H1 (cell line): ENCODE results near the gene DENND6B.

Experiments
- EGR1 ChIP-seq: IDR thresholded peaks from 2 replicates; pipeline ENCODE4 v1.6.1; 2011; ENCODE audit warnings: low read depth, low read length, borderline replicate concordance
- POLR2AphosphoS5 ChIP-seq: IDR thresholded peaks from 2 replicates; pipeline ENCODE4 v1.6.1; 2011; ENCODE audit warnings: low read depth, low read length
- RNF2 ChIP-seq: fragments of 200-900, 300-1000 bp; sonication (generic); IDR thresholded peaks from 2 replicates; pipeline ENCODE4 v1.7.1; 2016; ENCODE audit warnings: borderline replicate concordance, low read depth, mild to moderate bottlenecking, antibody characterized with exemption, low read length; ENCODE audit not compliant: poor library complexity, severe bottlenecking; ENCODE audit errors: missing control alignments
- TAF1 ChIP-seq: IDR thresholded peaks from 2 replicates; pipeline ENCODE4 v1.6.1; 2011; ENCODE audit warnings: mild to moderate bottlenecking, low read depth, low read length
- YY1 ChIP-seq: IDR thresholded peaks from 2 replicates; pipeline ENCODE4 v1.6.1; 2011; ENCODE audit warnings: low read depth, mild to moderate bottlenecking, low read length
- ZNF274 ChIP-seq: IDR thresholded peaks from 2 replicates; pipeline ENCODE4 v1.7.0; 2012; ENCODE audit warnings: low read length, borderline replicate concordance; ENCODE audit errors: extremely low read depth
- TF ChIP-seq, protein P1 (sequence below), 3 experiments: IDR thresholded peaks; 1 replicate in 2 of 3; 2 replicates in 1 of 3; pipeline versions ENCODE4 v1.5.1 to v1.6.1; 2011; ENCODE audit warnings: low read length in 3 of 3, mild to moderate bottlenecking in 3 of 3, inconsistent platforms in 2 of 3, low read depth in 1 of 3, moderate library complexity in 1 of 3; ENCODE audit not compliant: insufficient read depth in 1 of 3; ENCODE audit errors: control extremely low read depth in 1 of 3
- TF ChIP-seq, protein P2 (sequence below): IDR thresholded peaks from 2 replicates; pipeline ENCODE4 v1.6.1; 2012; ENCODE audit warnings: inconsistent platforms
- TF ChIP-seq, protein P3 (sequence below): IDR thresholded peaks from 2 replicates; pipeline ENCODE4 v1.6.1; 2011; ENCODE audit warnings: low read length, improper control_type of control experiment
- TF ChIP-seq, protein P4 (sequence below): IDR thresholded peaks from 2 replicates; pipeline ENCODE4 v1.6.1; 2011; ENCODE audit warnings: low read depth, mild to moderate bottlenecking, low read length; ENCODE audit not compliant: insufficient read depth

DNA sequence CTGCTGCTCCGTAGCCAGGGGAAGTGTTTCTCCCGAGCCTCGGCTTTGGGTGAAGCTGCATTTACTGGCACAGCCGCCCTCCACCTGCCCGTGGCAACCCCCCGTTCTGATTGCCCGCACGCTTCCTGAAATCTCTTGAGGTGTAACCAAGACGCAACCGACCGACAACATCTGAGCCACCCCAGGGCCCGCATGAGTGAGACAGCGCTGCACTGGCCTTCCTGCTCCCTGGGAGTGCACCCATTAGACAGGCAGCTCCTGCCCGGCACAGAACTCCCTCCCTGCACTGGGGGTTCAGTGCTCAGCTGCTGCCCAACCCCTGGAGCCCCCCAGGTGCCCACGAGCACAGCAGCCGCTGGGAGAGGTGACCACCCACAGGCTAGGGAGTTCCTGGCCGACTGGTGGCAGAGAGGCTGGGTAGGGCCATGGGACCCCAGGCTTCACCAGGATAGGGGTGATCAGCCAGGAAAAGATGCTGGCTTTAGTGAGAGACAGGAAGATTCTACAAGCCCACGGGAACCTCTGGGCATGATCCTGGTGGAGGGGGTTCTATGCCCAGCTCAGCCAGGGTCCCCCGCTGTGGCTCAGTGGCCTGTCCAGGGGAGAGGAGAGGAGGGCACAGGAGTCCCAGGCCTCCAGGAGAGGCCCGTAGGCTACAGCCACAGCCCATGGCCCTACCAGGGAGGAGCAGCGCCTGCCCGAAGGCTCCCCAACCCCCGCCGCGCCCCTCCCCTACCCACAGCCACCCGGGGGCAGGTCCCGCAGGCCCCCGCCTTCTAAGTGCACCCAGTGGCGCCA is 34.0 kb downstream of the DENND6B start:
- no peak for TF ChIP-seq YY1
- TF ChIP-seq, protein P1, sequence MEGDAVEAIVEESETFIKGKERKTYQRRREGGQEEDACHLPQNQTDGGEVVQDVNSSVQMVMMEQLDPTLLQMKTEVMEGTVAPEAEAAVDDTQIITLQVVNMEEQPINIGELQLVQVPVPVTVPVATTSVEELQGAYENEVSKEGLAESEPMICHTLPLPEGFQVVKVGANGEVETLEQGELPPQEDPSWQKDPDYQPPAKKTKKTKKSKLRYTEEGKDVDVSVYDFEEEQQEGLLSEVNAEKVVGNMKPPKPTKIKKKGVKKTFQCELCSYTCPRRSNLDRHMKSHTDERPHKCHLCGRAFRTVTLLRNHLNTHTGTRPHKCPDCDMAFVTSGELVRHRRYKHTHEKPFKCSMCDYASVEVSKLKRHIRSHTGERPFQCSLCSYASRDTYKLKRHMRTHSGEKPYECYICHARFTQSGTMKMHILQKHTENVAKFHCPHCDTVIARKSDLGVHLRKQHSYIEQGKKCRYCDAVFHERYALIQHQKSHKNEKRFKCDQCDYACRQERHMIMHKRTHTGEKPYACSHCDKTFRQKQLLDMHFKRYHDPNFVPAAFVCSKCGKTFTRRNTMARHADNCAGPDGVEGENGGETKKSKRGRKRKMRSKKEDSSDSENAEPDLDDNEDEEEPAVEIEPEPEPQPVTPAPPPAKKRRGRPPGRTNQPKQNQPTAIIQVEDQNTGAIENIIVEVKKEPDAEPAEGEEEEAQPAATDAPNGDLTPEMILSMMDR (IDR thresholded peaks at IDR 0.05; ENCODE audit: control extremely low read depth in 1 of 3, insufficient read depth in 1 of 3, low read depth in 1 of 3, low read length in 3 of 3) = no peak
- TF ChIP-seq, protein P2, sequence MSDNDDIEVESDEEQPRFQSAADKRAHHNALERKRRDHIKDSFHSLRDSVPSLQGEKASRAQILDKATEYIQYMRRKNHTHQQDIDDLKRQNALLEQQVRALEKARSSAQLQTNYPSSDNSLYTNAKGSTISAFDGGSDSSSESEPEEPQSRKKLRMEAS = no peak
- TF ChIP-seq, protein P3, sequence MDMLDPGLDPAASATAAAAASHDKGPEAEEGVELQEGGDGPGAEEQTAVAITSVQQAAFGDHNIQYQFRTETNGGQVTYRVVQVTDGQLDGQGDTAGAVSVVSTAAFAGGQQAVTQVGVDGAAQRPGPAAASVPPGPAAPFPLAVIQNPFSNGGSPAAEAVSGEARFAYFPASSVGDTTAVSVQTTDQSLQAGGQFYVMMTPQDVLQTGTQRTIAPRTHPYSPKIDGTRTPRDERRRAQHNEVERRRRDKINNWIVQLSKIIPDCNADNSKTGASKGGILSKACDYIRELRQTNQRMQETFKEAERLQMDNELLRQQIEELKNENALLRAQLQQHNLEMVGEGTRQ = no peak
- TF ChIP-seq, protein P4, sequence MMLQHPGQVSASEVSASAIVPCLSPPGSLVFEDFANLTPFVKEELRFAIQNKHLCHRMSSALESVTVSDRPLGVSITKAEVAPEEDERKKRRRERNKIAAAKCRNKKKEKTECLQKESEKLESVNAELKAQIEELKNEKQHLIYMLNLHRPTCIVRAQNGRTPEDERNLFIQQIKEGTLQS = no peak
- TF ChIP-seq POLR2AphosphoS5 = no peak
- TF ChIP-seq ZNF274 = no peak
- no peak for TF ChIP-seq TAF1
- no peak for TF ChIP-seq RNF2
- TF ChIP-seq EGR1 = no peak
